ENCODE measurements around the gene GALC.

GALC gene

DNA sequence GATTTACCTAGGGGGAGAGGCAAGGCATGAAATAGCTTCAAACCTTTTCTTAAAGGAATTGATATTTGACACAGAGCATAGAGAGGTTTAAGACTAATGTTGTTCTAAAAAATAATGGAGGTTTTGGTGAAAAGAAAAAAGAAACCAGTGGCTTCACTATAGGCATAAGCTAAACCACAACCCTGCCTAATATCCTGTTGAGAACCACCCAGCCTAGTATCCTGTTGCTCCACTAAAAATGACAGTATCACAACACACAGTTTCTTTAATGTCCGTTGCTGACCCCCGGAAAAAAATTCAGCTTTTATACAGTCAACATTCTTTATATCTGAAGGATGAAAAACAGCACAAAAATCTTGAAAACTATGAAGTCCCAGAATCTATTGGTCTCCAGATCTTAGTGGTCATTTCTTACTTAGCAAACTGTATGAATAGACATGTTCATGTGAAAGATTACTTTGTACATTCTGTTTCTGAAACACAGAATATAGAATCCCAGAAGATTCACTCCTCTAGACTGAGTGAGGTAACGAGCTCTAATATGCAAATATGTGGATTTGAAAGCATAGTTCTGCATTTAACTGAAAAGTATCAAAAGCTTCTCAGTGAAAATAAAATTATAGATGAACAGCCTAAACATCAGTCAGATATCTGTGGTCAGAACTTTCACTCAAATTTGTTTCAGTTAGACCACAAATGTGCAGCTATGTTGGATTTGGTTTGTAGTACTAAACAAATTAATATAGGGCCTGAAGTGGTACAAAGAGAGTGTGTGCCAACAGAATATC is 40.5 kb downstream of the GALC start:
- DNase-seq: no peak

GRCh38 chr14:87944987-87945604 is 47.9 kb downstream of the GALC start:
- peak; percentile 18 for DNase-seq

DNA sequence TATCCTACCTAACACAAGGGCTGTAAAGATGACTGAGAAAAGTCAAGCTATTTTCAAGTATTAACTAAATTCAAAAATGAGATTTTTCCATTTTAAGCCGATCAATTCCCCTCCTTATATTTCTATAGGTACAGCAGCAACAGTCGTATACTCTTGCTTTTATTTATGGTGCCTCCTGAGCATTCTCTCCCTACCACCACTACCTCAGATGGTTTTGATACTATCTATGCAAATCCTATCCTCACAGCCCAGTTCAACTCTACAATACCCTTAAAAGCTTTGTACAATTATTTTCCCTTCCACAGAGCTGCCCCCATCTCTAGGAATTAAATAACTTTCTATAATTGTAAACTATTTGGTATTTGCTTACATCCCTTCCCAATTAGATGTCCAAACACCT is 52.1 kb downstream of the GALC start:
- DNase-seq: no peak

- DNase-seq: no peak
Observed at GRCh38 chr14:87940382-87940781, 52.6 kb downstream of the GALC start.

- peak; percentile 82 for DNase-seq
Observed at GRCh38 chr14:87935886-87936285, 57.1 kb downstream of the GALC start.

GRCh38 chr14:87935081-87935828 is 57.7 kb downstream of the GALC start:
- no peak for DNase-seq

DNA sequence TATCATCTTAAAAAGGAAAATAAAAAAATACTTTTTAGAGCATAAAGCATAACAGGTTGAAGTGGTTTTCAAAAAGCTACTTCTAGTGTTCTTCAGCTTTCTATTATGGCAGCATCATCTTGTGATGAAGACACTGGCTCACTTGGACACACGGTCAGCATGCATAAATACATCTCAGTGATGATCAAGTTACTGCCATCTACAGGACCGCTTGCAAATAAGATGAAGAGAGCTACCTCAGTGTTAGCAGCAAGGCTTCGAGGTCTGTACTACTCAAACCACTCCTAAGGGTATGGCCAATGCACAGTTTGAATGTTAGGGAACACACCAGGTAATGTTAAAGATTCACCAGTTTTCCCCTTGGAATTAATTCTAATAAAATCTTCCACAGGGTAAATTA is 58.8 kb downstream of the GALC start:
- DNase-seq: no peak

DNA sequence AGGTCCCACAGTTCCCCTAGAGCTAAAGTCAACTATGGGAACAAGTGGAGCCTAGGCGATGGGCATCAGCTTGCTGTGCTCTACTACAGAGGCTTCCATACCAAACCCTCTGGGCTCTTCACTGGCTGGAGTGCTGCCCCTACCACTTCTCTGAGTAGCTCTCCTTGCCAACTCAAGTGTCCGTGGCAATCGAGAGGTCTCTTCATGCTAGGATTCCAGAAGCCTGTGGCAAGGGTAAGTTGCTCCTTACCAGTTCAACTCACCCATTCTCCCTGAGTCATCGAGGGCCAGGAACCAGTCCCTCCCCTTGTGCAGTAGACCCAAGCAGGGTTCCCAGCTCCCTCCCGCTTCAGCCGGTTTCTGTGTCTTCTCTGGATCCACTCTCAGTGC is 76.1 kb downstream of the GALC start:
- DNase-seq: no peak

DNA sequence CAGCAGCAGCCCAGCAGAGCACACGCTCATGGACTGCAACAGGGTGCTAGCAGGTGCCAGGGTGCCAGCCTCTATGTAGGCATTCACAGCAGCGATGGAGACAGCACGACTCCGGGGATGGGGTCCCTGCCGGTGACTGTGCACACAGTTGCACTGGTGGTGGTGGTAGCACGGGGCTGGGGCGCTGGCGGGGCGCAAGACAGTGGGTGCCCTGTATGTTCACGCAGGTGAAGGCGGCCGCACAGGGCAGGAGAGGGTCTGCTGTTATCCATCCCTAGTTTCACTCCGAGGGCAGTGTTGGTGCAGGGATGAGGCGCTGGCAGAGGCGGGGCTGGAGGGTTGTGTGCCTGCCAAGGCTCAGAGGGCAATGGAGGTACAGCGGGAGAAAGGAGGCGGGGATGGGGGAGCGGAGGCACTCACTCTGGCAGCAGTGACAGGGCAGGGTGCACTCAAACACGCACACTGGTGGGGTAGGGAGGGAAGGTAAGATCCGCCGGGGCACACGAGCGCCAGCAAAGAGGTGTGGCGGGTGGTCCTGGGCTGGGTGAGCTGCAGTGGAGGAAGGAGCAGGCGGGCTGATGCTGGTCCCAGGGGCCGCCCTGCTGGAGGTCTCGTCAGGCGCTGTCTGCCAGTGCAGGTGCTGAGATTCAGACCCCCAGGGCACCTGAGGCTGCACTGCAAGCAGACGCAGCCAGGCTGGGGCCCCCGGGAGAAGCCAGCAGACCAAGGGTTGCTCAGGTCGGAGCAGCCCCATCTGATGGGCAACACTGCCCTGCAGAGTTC is 76.7 kb downstream of the GALC start:
- no peak for DNase-seq

GRCh38 chr14:87908550-87908949 is 84.4 kb downstream of the GALC start:
- no peak for DNase-seq

GRCh38 chr14:87901652-87902051 is 91.3 kb downstream of the GALC start:
- no peak for DNase-seq

DNA sequence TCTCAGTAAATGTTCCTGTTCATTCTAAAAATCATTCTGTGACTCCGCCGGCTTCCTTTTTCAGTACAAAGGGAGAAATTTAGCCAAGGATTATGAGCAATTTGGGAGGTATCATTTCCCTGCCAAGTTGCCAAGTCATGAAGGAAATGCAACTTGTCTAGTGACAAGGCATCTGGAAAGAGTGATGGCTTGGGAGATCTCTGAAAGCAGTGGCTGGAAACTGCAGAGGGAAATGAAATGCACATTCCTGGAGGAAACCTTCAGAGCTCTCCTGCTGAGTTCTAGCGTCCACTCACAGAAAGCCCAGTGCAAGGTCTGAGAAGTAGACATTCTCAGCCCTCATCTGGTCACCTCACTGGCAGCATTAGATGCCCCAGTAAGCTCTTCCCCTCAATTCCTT is 91.7 kb downstream of the GALC start:
- DNase-seq: no peak

GRCh38 chr14:87899228-87899627 is 93.8 kb downstream of the GALC start:
- DNase-seq: no peak

- DNase-seq: no peak
Observed at GRCh38 chr14:87898301-87898700, 94.7 kb downstream of the GALC start.

- peak; percentile 67 for DNase-seq
Observed at GRCh38 chr14:87896393-87897380, 96.3 kb downstream of the GALC start.

- DNase-seq: no peak
Observed at GRCh38 chr14:87894920-87895319, 98.1 kb downstream of the GALC start.

GRCh38 chr14:87892763-87893162 is 100.2 kb downstream of the GALC start:
- no peak for DNase-seq

DNA sequence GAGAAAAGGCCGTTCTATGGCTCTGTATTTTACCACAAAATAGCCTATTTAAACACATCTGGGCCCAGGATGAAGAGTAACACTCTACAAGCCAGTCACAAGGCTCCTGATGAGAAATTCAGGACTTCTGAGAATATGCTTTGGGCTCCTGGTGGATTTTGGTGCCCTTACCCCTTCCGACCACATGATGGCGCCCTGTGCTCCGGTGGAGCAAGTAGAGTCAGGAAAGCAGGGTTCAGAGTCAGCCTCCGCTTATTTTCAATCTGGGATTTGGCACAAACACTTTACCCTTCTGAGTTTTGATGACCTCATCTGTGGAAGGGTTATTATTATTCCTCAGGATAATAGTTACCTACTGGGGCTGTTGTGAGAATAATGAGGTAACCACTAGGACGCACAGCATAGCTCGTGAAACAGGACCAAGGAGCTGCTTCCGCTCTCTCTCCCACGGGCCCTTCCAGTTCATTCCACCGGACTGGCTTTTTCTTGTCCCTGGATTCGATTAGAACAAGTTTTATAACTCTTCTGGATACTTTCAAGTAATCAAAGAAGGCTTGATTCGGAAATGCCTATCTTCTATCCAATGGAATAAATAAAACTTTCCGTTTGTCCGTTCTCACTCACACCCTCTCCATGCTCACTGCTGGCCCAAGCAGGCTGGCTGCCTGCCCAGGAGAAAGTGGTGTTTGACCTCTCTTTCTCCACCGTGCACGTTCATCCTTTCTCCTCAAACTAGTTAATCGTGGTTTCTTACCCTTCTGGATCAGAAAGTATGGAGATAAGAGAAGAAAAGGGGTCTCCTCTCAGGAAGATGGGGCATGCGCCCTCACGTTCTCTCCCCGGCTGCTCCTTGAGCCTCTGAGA is 104.6 kb downstream of the GALC start:
- no peak for DNase-seq

GRCh38 chr14:87883750-87884149 is 109.2 kb downstream of the GALC start:
- DNase-seq: no peak
